ENCODE measurements around the gene PTTG1IP. TPM values are rescaled to one million over a fixed set of nuclear protein-coding genes. Genes with fewer than 3 reads are reported as not detected.
"Not testable (repeated sequence)": the region's sequence is repeated elsewhere in the genome, so short reads cannot be mapped to it uniquely, and the experiment has no call there.

The PTTG1IP gene
- total RNA-seq, 1 experiment from 2014 or later = 136 TPM

GRCh38 chr21:44833663-44834062, 39.8 kb downstream of the PTTG1IP start:
- DNase-seq = no peak
- H3K36me3 Mint-ChIP-seq (ENCODE audit: insufficient read depth, unreplicated experiment) = peaks cover 2% of the 10 kb centered on the region
- BruUV-seq (replicated peaks) = no TSS peak
- no peak for TF ChIP-seq CTCF (IDR thresholded peaks at IDR 0.05; ENCODE audit: unreplicated experiment)
- H3K4me1 Mint-ChIP-seq (ENCODE audit: low read depth, unreplicated experiment) = peaks cover 15% of the 10 kb centered on the region
- CTCF ChIA-PET = no interaction called here
- H3K27me3 Mint-ChIP-seq (ENCODE audit: unreplicated experiment) = peaks cover 32% of the 10 kb centered on the region
- no peak overlapping the region for H3K4me3 Mint-ChIP-seq (ENCODE audit: low read depth, unreplicated experiment)
- no peaks in the 10 kb centered on the region for H3K9me3 Mint-ChIP-seq (ENCODE audit: low read depth, unreplicated experiment)
- H3K27ac Mint-ChIP-seq (ENCODE audit: unreplicated experiment) = no peak overlapping the region
- intact Hi-C loops (cut with micrococcal nuclease; ENCODE audit: unreplicated experiment) = no loop called here

DNA sequence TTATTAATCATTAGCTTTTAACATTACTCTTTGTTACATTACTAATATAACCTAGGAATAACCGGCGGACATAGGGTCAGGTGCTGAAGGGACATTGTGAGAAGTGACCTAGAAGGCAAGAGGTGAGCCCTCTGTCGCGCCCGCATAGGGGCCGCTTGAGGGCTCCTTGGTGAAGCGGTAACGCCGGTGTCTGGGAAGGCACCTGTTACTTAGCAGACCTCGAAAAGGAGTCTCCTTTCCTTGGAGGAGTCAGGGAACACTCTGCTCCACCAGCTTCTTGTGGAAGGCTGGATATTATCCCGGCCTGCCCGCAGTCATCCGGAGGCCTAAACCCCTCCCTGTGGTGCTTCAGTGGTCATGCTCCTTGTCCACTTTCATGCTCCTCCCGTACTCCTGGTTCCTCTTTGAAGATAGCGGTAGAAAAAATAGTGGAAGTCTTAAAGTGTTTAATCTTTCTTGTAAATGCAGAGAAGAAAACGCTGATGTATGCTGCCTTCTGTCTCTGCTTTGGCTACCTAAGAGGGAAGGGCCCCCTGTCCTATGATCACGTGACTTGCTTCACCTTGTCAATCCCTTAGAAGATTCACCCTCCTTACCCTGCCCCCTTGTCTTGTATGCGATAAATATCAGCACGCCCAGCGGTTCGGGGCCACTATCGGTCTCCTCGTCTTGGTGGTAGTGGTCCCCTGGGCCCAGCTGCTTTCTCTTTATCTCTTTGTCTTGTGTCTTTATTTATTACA, 40.8 kb downstream of the PTTG1IP start:
- intact Hi-C loops (cut with micrococcal nuclease; ENCODE audit: unreplicated experiment); H3K4me3 Mint-ChIP-seq (ENCODE audit: low read depth, unreplicated experiment); BruUV-seq (replicated peaks); CTCF ChIA-PET; DNase-seq; H3K36me3 Mint-ChIP-seq (ENCODE audit: insufficient read depth, unreplicated experiment); H3K9me3 Mint-ChIP-seq (ENCODE audit: low read depth, unreplicated experiment); H3K27ac Mint-ChIP-seq (ENCODE audit: unreplicated experiment): not testable (repeated sequence)
- H3K4me1 Mint-ChIP-seq (ENCODE audit: low read depth, unreplicated experiment) = peaks cover 15% of the 10 kb centered on the region
- H3K27me3 Mint-ChIP-seq (ENCODE audit: unreplicated experiment) = peaks cover 33% of the 10 kb centered on the region

DNA sequence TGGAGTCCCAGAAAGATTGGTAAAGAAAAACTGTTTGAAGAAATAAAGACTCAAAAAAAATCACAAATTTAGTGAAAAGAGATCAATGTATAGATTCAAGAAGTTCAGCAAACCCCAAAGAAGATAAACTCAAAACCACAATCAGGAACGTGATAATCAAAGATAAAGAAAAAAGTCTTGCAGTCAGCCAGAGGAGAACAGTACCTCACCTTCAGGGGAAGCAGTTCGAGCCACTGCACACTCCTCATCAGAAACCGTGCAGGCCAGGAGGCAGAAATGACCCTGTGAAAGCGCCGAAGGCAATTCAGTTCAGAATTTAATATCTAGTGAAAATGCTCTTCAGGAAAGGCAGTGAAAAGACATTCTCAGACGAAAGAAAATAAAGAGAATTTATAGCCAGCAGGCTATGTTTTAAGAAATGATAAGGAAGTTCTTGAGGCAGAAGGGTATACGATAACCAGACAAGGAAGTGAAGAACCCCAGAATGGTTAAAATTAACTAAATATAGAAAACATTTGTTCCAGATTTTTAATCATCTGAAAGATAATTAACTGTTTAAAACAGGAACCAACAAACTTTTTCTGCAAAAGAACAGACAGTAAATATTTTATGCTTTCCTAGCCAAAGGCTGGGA, 42.1 kb downstream of the PTTG1IP start:
- Mint-ChIP-seq H3K9me3 (ENCODE audit: low read depth, unreplicated experiment) (peaks cover 7% of the 10 kb centered on the region), H3K4me1 (ENCODE audit: low read depth, unreplicated experiment) (peaks cover 7% of the 10 kb centered on the region), H3K4me3 (ENCODE audit: low read depth, unreplicated experiment) (no peak overlapping the region)

GRCh38 chr21:44829507-44830092, 43.9 kb downstream of the PTTG1IP start:
- peaks cover 7% of the 10 kb centered on the region for H3K9me3 Mint-ChIP-seq (ENCODE audit: low read depth, unreplicated experiment)
- no TSS peak for BruUV-seq (replicated peaks)
- no peaks in the 10 kb centered on the region for H3K36me3 Mint-ChIP-seq (ENCODE audit: insufficient read depth, unreplicated experiment)
- CTCF ChIA-PET = no interaction called here
- TF ChIP-seq CTCF (IDR thresholded peaks at IDR 0.05; ENCODE audit: unreplicated experiment) = no peak
- H3K27ac Mint-ChIP-seq (ENCODE audit: unreplicated experiment) = no peak overlapping the region
- DNase-seq = no peak
- intact Hi-C loops (cut with micrococcal nuclease; ENCODE audit: unreplicated experiment) = no loop called here
- peaks cover 35% of the 10 kb centered on the region for H3K27me3 Mint-ChIP-seq (ENCODE audit: unreplicated experiment)
- H3K4me1 Mint-ChIP-seq (ENCODE audit: low read depth, unreplicated experiment) = no peaks in the 10 kb centered on the region
- H3K4me3 Mint-ChIP-seq (ENCODE audit: low read depth, unreplicated experiment) = no peak overlapping the region

More for the DNA sequence above, 42.1 kb downstream of the PTTG1IP start:
- H3K27me3 Mint-ChIP-seq (ENCODE audit: unreplicated experiment) = peaks cover 35% of the 10 kb centered on the region
- H3K27ac Mint-ChIP-seq (ENCODE audit: unreplicated experiment) = no peak overlapping the region
- H3K36me3 Mint-ChIP-seq (ENCODE audit: insufficient read depth, unreplicated experiment) = no peaks in the 10 kb centered on the region
- BruUV-seq (replicated peaks) = no TSS peak
- TF ChIP-seq CTCF (IDR thresholded peaks at IDR 0.05; ENCODE audit: unreplicated experiment) = no peak
- CTCF ChIA-PET = no interaction called here
- DNase-seq = no peak
- intact Hi-C loops (cut with micrococcal nuclease; ENCODE audit: unreplicated experiment) = no loop called here
